WI38 (cell line): Measurements from ENCODE around the gene OR8J1.
"Not testable (repeated sequence)": the region's sequence is repeated elsewhere in the genome, so short reads cannot be mapped to it uniquely, and the experiment has no call there.

Source experiments
- H3K4me3 ChIP-seq: 2 replicates; pipeline ENCODE4 v1.5.1; 2011; ENCODE audit warnings: low read depth, mild to moderate bottlenecking, control low read depth, low read length
- CTCF ChIP-seq: IDR thresholded peaks from 2 replicates; pipeline ENCODE4 v1.5.1; 2012; ENCODE audit warnings: low read depth, mild to moderate bottlenecking, control low read depth, low read length

Gene OR8J1

GRCh38 chr11:56375324-56375723 is 21.2 kb downstream of the OR8J1 start, which contains the start of gene OR8U1:
TSS of gene OR8U1 (plus strand) at chr11:56375624. CDS start at chr11:56375624, 0 bp downstream.
- TF ChIP-seq CTCF = no peak
- no peak within 1 kb of the TSS for H3K4me3 ChIP-seq

GRCh38 chr11:56380120-56380519 is 26.0 kb downstream of the OR8J1 start:
- no peak overlapping the region for H3K4me3 ChIP-seq
- no peak for TF ChIP-seq CTCF

GRCh38 chr11:56394381-56394780 is 40.3 kb downstream of the OR8J1 start:
- no peak for TF ChIP-seq CTCF
- H3K4me3 ChIP-seq = no peak overlapping the region

GRCh38 chr11:56396047-56396446 is 42.0 kb downstream of the OR8J1 start:
- TF ChIP-seq CTCF = no peak
- no peak overlapping the region for H3K4me3 ChIP-seq

GRCh38 chr11:56401858-56402461 is 47.9 kb downstream of the OR8J1 start:
- not testable (repeated sequence) for H3K4me3 ChIP-seq

- TF ChIP-seq CTCF = no peak
- no peak overlapping the region for H3K4me3 ChIP-seq
Observed at GRCh38 chr11:56404393-56404792, 50.3 kb downstream of the OR8J1 start.

GRCh38 chr11:56410801-56411200 is 56.7 kb downstream of the OR8J1 start:
- H3K4me3 ChIP-seq = no peak overlapping the region
- no peak for TF ChIP-seq CTCF
